Natural killer cell (primary cell): ENCODE measurements around the gene LPO. TPM values are rescaled to one million over a fixed set of nuclear protein-coding genes. Genes with fewer than 3 reads are reported as not detected.

Source experiments
- ATAC-seq, 3 donors: fragments of 150-1000 bp in 2 of 3; fragments of 200-7000 bp in 1 of 3; cut with Tn5 transposase; 1 replicate in 1 of 3; 2 replicates in 2 of 3; pipeline ENCODE4 v1.10.0; 2021; ENCODE audit warnings: mild to moderate bottlenecking in 2 of 3, moderate library complexity in 2 of 3
- DNase-seq, 2 donors: peaks; one replicate each; pipeline versions ENCODE4 v3.0.0 to v3.0.0-alpha.2; 2013 to 2021; ENCODE audit warnings: mixed read lengths in 1 of 2
- H3K27ac ChIP-seq: one replicate; pipeline ENCODE4 v1.5.1; 2013; ENCODE audit warnings: mild to moderate bottlenecking, low read length
- H3K27me3 ChIP-seq: one replicate; pipeline ENCODE4 v1.6.1; 2013; ENCODE audit warnings: low read length; ENCODE audit not compliant: control insufficient read depth, insufficient read depth
- H3K36me3 ChIP-seq: one replicate; pipeline ENCODE4 v1.6.1; 2013; ENCODE audit warnings: low read length; ENCODE audit not compliant: control insufficient read depth, insufficient read depth
- H3K4me1 ChIP-seq: one replicate; pipeline ENCODE4 v1.6.1; 2013; ENCODE audit warnings: low read length; ENCODE audit not compliant: control insufficient read depth, insufficient read depth
- H3K4me3 ChIP-seq: one replicate; pipeline ENCODE4 v1.5.1; 2013; ENCODE audit warnings: low read length
- H3K9me3 ChIP-seq: one replicate; pipeline ENCODE4 v1.6.1; 2013; ENCODE audit warnings: low read length; ENCODE audit not compliant: control insufficient read depth, insufficient read depth
- H3K27ac Mint-ChIP-seq, 2 donors: one replicate each; pipeline ENCODE4 v1.8.0; 2022; ENCODE audit warnings: mild to moderate bottlenecking in 2 of 2, mixed read lengths in 2 of 2, moderate library complexity in 1 of 2
- H3K27me3 Mint-ChIP-seq, 2 donors: one replicate each; pipeline ENCODE4 v1.8.0; 2022; ENCODE audit warnings: low read depth in 2 of 2, mixed read lengths in 2 of 2
- H3K36me3 Mint-ChIP-seq: one replicate; pipeline ENCODE4 v1.8.0; 2022; ENCODE audit warnings: mixed read lengths
- H3K4me1 Mint-ChIP-seq, 2 donors: one replicate each; pipeline ENCODE4 v1.8.0; 2022; ENCODE audit warnings: mixed read lengths in 2 of 2
- H3K4me3 Mint-ChIP-seq: one replicate; pipeline ENCODE4 v1.8.0; 2022; ENCODE audit warnings: mild to moderate bottlenecking, moderate library complexity, mixed read lengths
- H3K9me3 Mint-ChIP-seq, 2 donors: one replicate each; pipeline ENCODE4 v1.8.0; 2022; ENCODE audit warnings: mixed read lengths in 2 of 2
- CTCF ChIP-seq: fragments of 200-600 bp; IDR thresholded peaks from one replicate; pipeline ENCODE4 v1.8.0; 2022; ENCODE audit warnings: antibody characterized with exemption
- WGBS: methylation state at CpG from one replicate; pipeline ENCODE4 v1.1.7; 2013; ENCODE audit warnings: missing lambda C conversion rate; ENCODE audit not compliant: insufficient coverage; 5-methylcytosine and 5-hydroxymethylcytosine counted together
- intact Hi-C: fragments of 100-400 bp; cut with micrococcal nuclease; formaldehyde crosslinking; loops from one replicate; pipeline ENCODE4 v1.14.2; 2022
- total RNA-seq, 4 donors: library from RNA; stranded (reverse); fragments of 120-200 nt in 1 of 4; gene quantifications; one replicate each; pipeline versions ENCODE4 v1.2.3 to v1.2.4, GENCODE V29; 2013 to 2022

Gene LPO
- total RNA-seq, 3 donors from 2014 or later (not counting 1 experiment from before 2014, with no cell fraction given): not detected

- Histone ChIP-seq H3K36me3 (no peaks in the 10 kb centered on the region), H3K27ac (no peak overlapping the region), H3K4me1 (peaks cover 12% of the 10 kb centered on the region), H3K9me3 (no peaks in the 10 kb centered on the region), H3K27me3 (no peaks in the 10 kb centered on the region), H3K4me3 (no peak overlapping the region)
- Mint-ChIP-seq H3K27me3 (peaks cover 8 to 21% of the 10 kb centered on the region in 2 donors), H3K27ac (no peak overlapping the region), H3K36me3 (no peaks in the 10 kb centered on the region), H3K4me3 (no peak overlapping the region), H3K4me1 (peaks cover 5 to 10% of the 10 kb centered on the region in 2 donors), H3K9me3 (no peaks in the 10 kb centered on the region)
- intact Hi-C loops: loop anchor here (1.0 kb wide), 1 partner anchor 139 kb away; the partner anchor contains the start of gene RNF43
- DNase-seq (no peak), ATAC-seq (no peak)
- no peak for TF ChIP-seq CTCF
- 87% methylated on average over 35 of the region's 36 CpGs for WGBS
Measured at GRCh38 chr17:58277802-58278595, 39.6 kb downstream of the LPO start.

GRCh38 chr17:58278661-58279015, 40.3 kb downstream of the LPO start:
- intact Hi-C loops: no loop called here
- Histone ChIP-seq H3K27ac (no peak overlapping the region), H3K9me3 (no peaks in the 10 kb centered on the region), H3K36me3 (no peaks in the 10 kb centered on the region), H3K4me1 (peaks cover 12% of the 10 kb centered on the region), H3K4me3 (no peak overlapping the region), H3K27me3 (no peaks in the 10 kb centered on the region)
- ATAC-seq (no peak), DNase-seq (no peak)
- 81% methylated on average over 5 of the region's 5 CpGs for WGBS
- Mint-ChIP-seq H3K27ac (no peak overlapping the region), H3K36me3 (no peaks in the 10 kb centered on the region), H3K4me3 (no peak overlapping the region), H3K4me1 (peaks cover 5 to 10% of the 10 kb centered on the region in 2 donors), H3K27me3 (peaks cover 11 to 21% of the 10 kb centered on the region in 2 donors), H3K9me3 (no peaks in the 10 kb centered on the region)
- no peak for TF ChIP-seq CTCF

GRCh38 chr17:58279016-58279711, 40.8 kb downstream of the LPO start:
- Histone ChIP-seq H3K4me3 (no peak overlapping the region), H3K4me1 (peaks cover 12% of the 10 kb centered on the region), H3K27ac (no peak overlapping the region), H3K27me3 (no peaks in the 10 kb centered on the region), H3K9me3 (no peaks in the 10 kb centered on the region), H3K36me3 (no peaks in the 10 kb centered on the region)
- TF ChIP-seq CTCF: no peak
- Mint-ChIP-seq H3K4me3 (no peak overlapping the region), H3K36me3 (no peaks in the 10 kb centered on the region), H3K4me1 (peaks cover 5 to 10% of the 10 kb centered on the region in 2 donors), H3K9me3 (no peaks in the 10 kb centered on the region), H3K27me3 (peaks cover 14 to 21% of the 10 kb centered on the region in 2 donors), H3K27ac (no peak overlapping the region)
- intact Hi-C loops: no loop called here
- ATAC-seq (peak in 1 of 3 donors; percentile 22), DNase-seq (no peak)
- 61% methylated on average over 60 of the region's 60 CpGs for WGBS
